ENCODE results near the gene ITIH3.

DNA sequence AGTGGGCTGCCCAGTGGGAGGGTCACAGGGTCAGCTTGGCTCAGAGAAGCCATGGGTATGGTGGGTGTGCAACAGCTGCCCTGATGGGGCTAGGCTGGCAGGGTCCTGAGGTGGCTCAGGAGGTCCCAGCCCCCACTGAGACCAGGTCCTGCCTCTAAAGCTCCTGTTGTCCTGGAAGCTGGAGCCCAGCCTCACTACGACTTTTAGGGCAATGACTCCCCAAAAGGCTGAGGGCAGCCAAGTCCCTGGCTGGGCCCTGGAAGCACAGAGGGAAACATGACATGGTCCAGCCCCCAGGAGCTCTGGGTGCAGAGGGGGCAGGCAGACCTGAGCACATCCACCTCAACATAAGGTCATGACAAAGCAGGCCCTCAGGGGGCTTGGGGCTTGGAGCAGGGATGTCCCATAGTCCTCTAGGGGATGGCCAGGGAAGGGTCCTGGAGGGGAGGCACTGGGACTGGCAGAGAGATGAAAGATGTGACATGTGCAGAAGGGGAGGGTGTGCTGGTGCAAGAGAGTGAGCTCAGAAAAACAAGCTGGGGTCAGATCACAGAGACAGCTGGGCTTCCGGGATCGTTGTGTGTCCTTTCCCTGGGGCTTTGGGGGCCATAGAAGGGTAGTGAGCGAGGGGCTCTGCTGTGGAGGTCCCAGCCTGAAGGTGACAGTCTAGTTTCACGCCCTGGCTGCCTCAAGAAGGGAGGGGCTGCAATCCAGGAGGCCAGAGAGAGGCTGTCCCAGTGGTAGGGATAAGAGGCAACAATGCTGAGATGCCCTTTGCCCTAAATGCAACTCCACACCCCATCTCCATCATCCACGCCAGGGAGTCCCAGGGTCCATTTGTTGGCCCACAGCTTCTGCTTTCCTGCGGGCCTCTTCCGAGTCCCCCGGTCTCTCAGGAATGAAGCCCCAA is 639 bp upstream of the ITIH3 start:
- TF ChIP-seq, protein P1, sequence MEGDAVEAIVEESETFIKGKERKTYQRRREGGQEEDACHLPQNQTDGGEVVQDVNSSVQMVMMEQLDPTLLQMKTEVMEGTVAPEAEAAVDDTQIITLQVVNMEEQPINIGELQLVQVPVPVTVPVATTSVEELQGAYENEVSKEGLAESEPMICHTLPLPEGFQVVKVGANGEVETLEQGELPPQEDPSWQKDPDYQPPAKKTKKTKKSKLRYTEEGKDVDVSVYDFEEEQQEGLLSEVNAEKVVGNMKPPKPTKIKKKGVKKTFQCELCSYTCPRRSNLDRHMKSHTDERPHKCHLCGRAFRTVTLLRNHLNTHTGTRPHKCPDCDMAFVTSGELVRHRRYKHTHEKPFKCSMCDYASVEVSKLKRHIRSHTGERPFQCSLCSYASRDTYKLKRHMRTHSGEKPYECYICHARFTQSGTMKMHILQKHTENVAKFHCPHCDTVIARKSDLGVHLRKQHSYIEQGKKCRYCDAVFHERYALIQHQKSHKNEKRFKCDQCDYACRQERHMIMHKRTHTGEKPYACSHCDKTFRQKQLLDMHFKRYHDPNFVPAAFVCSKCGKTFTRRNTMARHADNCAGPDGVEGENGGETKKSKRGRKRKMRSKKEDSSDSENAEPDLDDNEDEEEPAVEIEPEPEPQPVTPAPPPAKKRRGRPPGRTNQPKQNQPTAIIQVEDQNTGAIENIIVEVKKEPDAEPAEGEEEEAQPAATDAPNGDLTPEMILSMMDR (conservative IDR thresholded peaks at IDR 0.05; ENCODE audit: low read depth, low read length), result no peak
- TF ChIP-seq POLR2A (IDR thresholded peaks at IDR 0.05; ENCODE audit: low read depth, low read length) (no peak), FOS (IDR thresholded peaks at IDR 0.05; ENCODE audit: low read depth, low read length) (no peak), RAD21 (IDR thresholded peaks at IDR 0.05; ENCODE audit: low read length) (no peak), SMC3 (IDR thresholded peaks at IDR 0.05; ENCODE audit: low read depth, low read length) (no peak), BHLHE40 (IDR thresholded peaks at IDR 0.05; ENCODE audit: low read depth, low read length) (no peak), USF2 (IDR thresholded peaks at IDR 0.05; ENCODE audit: low read depth, low read length) (no peak), MXI1 (IDR thresholded peaks at IDR 0.05; ENCODE audit: borderline replicate concordance, low read depth, low read length) (no peak), MAFK (IDR thresholded peaks at IDR 0.05; ENCODE audit: low read depth, low read length) (no peak), CHD1 (IDR thresholded peaks at IDR 0.05; ENCODE audit: low read depth, low read length) (no peak)
- TF ChIP-seq, protein P2, sequence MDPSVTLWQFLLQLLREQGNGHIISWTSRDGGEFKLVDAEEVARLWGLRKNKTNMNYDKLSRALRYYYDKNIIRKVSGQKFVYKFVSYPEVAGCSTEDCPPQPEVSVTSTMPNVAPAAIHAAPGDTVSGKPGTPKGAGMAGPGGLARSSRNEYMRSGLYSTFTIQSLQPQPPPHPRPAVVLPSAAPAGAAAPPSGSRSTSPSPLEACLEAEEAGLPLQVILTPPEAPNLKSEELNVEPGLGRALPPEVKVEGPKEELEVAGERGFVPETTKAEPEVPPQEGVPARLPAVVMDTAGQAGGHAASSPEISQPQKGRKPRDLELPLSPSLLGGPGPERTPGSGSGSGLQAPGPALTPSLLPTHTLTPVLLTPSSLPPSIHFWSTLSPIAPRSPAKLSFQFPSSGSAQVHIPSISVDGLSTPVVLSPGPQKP (IDR thresholded peaks at IDR 0.05; ENCODE audit: borderline replicate concordance, low read depth, low read length), result no peak

Measured in IMR-90 (cell line).